Omental fat pad (tissue), 4 donors: ENCODE measurements around the gene LGI2. TPM values are rescaled to one million over a fixed set of nuclear protein-coding genes. Genes with fewer than 3 reads are reported as not detected.
A peak's percentile ranks its signal among the peaks of the same experiment; 100 is the strongest.

Experiments used
- ATAC-seq: fragments of 150-250 bp; one replicate; pipeline ENCODE4 v1.9.1; 2016; ENCODE audit warnings: mild to moderate bottlenecking, moderate library complexity; ENCODE audit not compliant: low FRiP score
- DNase-seq: peaks from one replicate; pipeline ENCODE4 v3.0.0-alpha.2; 2019; ENCODE audit warnings: low spot score
- total RNA-seq, 4 donors: library from RNA; depleted of rRNA; stranded (reverse); fragments of >200 nt; gene quantifications; one replicate each; pipeline ENCODE4 v1.1.0, GENCODE V29; 2016
- TF ChIP-seq, protein P1 (sequence below), 3 donors: fragments of 450-650 bp; IDR thresholded peaks; one replicate each; pipeline ENCODE4 v1.5.1; 2016 to 2017; ENCODE audit warnings: antibody characterized with exemption in 3 of 3, mild to moderate bottlenecking in 3 of 3, moderate library complexity in 2 of 3

LGI2 gene, protein sequence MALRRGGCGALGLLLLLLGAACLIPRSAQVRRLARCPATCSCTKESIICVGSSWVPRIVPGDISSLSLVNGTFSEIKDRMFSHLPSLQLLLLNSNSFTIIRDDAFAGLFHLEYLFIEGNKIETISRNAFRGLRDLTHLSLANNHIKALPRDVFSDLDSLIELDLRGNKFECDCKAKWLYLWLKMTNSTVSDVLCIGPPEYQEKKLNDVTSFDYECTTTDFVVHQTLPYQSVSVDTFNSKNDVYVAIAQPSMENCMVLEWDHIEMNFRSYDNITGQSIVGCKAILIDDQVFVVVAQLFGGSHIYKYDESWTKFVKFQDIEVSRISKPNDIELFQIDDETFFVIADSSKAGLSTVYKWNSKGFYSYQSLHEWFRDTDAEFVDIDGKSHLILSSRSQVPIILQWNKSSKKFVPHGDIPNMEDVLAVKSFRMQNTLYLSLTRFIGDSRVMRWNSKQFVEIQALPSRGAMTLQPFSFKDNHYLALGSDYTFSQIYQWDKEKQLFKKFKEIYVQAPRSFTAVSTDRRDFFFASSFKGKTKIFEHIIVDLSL
- total RNA-seq = 1 to 10 TPM; 2.8 to 6.4 (median 5.4) TPM

DNA sequence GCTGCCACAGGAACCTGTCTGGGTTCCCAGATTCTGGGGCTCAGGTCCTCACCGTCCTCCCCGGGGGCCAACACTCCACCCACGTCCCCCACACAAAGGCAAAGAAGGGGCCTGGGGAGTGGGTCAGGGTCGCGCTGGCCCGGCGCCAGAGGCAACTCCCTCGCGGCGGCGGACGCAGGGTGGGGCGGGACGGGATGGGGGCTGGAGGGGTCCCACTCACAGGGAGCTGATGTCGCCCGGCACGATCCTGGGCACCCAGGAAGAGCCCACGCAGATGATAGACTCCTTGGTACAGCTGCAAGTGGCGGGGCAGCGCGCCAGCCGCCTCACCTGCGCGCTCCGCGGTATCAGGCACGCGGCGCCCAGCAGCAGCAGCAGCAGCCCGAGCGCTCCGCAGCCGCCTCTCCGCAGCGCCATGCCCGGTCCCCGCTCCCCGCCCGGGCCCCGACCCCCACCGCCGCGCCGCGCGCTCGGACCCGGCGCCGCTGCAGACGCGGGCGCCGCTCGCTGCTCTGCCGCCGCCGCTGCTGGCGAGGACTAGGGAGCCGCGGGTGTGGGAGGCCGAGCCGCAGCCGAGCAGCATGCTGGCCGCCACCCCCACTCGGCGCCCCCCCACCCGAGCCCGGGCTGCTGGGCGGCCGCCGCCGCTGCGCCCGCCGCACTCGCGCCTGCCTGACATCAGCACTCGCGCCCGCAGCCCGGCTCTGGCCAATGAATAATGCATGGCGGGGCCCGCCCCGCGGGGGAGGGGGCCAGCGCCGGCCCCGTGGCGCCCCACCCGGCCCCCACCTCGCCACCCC is at the start of gene LGI2:
Gene LGI2, minus strand, starts transcription at position 670 of the 800 bp plus-strand sequence. Its CDS starts 253 bp downstream, at position 417.
- ATAC-seq = peak; percentile 87
- no peak for DNase-seq
- TF ChIP-seq, protein P1, sequence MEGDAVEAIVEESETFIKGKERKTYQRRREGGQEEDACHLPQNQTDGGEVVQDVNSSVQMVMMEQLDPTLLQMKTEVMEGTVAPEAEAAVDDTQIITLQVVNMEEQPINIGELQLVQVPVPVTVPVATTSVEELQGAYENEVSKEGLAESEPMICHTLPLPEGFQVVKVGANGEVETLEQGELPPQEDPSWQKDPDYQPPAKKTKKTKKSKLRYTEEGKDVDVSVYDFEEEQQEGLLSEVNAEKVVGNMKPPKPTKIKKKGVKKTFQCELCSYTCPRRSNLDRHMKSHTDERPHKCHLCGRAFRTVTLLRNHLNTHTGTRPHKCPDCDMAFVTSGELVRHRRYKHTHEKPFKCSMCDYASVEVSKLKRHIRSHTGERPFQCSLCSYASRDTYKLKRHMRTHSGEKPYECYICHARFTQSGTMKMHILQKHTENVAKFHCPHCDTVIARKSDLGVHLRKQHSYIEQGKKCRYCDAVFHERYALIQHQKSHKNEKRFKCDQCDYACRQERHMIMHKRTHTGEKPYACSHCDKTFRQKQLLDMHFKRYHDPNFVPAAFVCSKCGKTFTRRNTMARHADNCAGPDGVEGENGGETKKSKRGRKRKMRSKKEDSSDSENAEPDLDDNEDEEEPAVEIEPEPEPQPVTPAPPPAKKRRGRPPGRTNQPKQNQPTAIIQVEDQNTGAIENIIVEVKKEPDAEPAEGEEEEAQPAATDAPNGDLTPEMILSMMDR (IDR thresholded peaks at IDR 0.05) = no peak

DNA sequence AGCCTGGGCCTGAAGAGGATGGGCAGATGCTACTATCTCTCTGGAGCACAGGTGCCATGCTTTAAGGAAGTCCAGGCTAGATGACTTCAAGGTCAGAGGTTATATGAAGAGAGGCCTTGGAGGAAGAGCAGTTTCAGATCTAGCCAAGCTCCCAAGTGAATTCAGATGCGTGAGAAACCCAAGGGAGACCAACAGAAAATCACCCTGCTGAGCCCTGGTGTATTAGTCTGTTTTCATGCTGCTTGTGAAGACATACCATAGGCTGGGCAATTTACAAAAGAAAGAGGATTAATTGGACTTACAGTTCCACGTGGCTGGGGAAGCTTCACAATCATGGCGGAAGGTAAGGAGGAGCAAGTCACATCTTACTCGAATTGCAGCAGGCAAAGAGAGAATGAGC is 47.8 kb upstream of the LGI2 start:
- TF ChIP-seq, protein P1 (IDR thresholded peaks at IDR 0.05) = no peak
- DNase-seq (no peak), ATAC-seq (no peak)

DNA sequence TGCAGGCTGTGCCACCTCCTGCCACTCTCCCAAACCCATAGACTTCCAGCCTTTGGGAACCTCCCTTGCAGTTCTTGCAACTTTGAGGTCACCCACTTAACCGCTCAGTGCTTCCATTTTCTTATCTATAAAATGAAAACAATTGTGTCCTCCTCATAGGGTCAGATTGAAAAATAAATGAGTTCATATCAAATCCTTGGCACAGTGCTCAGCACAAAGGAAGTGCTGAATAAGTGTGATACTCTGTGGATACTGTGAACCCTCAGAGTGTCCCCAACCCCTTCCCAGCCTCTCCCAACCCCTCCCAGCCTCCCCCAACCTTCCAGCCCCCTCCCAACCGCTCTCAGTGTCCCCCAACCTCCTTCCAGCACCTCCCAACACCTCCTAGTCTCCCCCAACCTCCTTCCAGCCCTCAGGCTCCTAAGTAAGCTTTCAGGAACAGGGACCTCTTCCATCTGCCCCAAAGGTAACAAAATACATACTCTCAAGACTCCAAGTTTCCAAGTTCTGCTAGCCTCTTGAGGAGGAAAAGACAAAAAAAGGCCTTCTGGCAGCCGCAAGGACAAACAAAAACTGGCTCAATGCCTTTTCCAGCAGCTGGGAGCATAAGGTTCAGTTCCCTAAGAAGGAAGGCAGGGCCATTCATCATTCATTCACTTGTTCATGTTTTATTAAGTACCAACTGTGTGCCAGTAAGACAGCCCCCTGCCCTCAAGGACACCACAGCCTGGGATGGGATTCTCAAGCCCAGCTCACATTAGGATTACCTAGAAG is 46.1 kb upstream of the LGI2 start:
- DNase-seq (no peak), ATAC-seq (no peak)
- TF ChIP-seq, protein P1 (IDR thresholded peaks at IDR 0.05) = no peak

DNA sequence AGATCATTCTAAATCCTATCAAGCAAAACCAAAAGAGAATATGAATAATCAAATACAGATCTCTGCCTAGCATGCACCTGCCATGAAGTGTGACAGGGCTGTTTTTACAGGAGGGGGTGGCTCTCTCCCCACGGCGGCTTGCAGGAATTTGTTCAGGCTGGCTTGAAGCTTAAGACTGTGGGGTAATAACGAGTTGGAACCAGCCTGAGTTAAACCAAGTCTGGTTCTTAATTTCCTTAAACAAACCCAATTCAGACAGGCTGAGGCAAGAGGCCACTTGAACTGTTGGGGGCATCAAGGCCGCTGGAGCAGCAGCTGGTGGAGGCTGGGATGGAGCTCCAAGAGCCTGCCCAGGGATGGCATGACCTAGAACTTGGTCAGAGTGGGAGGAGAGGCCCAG is 45.1 kb upstream of the LGI2 start:
- ATAC-seq (no peak), DNase-seq (no peak)
- TF ChIP-seq, protein P1 (IDR thresholded peaks at IDR 0.05) = no peak

DNA sequence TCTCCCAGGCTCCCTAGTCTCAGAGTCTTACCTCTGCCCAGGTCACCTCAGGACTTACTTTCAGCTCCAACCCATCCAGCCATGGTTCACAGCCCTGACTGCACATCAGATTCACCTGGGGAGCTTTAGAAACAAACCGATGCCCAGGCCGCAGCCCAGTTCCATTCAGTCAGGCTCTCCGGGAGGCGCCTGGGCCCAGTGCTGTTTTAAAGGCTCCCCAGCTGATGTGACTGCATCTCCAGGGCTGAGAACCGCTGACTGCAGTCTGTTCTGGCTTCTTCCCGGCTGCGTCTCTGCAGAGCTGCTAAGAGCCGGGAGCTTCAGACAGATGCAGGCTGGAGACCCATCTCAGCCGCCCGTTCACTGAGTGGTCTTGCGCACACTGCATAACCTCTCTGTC is 44.4 kb upstream of the LGI2 start:
- DNase-seq = no peak
- TF ChIP-seq, protein P1 (IDR thresholded peaks at IDR 0.05) = no peak
- ATAC-seq = no peak

DNA sequence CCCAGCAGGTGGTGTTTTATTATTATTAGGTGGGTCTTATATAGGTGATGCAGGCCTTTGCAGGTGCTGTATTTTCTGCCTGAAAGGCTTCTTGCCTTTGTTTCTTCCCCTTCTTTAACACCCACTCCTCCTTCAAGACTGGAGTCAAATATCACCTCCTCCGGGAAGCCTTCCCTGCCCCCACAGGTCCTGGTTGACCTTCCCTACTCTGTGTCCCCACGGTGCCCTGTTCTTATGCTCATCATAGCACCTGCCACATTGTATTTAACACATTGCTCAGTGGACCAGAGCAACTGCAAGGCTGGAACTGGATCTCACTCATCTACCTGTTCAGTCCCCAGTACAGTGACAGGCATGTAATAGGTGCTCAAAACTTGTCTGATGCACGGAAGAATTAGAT is 39.8 kb upstream of the LGI2 start:
- TF ChIP-seq, protein P1 (IDR thresholded peaks at IDR 0.05) = no peak
- DNase-seq (no peak), ATAC-seq (no peak)
